ENCODE measurements around the gene PRKAG3.

The PRKAG3 gene

DNA sequence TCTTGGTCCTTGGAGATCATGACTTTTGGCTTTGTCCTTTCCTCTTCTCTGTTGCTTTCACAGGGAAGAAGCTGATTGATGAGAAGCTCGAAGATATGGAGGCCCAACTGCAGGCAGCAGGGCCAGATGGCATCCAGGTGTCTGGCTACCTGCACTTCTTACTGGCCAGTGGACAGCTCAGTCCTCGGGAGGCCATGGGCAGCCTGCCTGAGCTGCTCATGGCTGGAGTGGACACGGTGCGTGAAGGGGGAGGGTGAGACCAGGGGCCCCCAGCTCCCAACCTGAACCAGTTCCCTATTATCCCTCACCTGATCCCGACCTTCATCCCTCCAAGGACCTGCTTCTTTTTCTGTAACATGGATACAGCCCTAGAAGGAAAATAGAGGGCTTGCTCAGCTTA, 18.7 kb downstream of the PRKAG3 start:
- no peak for DNase-seq

DNA sequence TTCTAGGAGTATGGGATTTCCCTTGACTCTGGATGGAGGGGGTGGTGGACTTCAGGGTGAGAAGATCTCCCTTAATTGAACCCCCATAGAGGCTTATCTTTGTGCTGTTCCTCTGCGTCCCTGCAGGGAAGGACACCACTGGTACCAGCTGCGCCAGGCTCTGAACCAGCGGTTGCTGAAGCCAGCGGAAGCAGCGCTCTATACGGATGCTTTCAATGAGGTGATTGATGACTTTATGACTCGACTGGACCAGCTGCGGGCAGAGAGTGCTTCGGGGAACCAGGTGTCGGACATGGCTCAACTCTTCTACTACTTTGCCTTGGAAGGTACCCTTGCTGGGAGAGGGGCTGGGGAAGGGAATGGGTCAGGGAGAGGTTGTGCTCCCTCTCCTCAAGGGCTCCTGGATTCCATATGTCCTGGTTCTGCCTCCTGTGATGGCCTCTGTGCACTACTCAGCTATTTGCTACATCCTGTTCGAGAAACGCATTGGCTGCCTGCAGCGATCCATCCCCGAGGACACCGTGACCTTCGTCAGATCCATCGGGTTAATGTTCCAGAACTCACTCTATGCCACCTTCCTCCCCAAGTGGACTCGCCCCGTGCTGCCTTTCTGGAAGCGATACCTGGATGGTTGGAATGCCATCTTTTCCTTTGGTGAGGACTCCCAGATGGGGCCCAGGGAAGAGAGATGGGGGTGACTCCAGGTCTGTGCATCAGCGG, 19.3 kb downstream of the PRKAG3 start:
- DNase-seq, result no peak

DNA sequence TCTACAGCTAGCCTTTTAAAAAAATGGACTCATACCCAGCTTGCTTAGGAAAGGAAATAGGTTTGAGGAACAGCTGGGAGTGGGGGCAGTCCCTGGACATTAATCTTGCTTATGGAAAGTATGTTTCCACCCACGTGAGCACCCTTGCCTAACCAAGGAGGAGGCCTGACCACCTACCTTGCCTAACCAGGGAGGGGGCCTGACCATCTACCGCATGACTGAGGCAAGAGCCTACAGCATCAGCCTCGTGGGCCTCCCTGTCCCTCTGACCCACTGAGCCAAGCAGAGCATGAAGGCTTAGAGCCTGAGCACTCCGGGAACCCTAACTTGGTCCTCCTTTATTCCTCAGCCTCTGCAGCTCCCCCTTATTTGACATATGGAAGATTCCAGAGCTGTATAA, 20.2 kb downstream of the PRKAG3 start:
- no peak for DNase-seq

DNA sequence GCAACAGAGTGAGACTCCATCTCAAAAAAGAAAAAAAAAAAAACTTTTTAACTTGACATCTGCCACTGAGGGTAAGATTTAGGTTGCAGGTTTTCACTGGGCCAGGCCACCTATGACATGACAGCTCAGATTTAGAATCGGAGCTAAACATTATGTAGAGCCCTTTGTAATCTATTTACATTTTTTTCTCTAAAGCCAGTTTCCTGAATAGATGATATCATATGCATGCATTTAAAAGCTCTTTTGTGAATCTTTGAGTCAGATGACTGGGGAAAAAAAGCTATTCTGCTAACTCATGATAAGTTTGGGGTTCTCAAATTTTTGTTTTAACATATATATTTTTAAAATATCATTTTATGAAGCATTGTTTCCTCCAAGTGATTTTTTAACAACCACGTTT, 21.3 kb downstream of the PRKAG3 start:
- no peak for DNase-seq

DNA sequence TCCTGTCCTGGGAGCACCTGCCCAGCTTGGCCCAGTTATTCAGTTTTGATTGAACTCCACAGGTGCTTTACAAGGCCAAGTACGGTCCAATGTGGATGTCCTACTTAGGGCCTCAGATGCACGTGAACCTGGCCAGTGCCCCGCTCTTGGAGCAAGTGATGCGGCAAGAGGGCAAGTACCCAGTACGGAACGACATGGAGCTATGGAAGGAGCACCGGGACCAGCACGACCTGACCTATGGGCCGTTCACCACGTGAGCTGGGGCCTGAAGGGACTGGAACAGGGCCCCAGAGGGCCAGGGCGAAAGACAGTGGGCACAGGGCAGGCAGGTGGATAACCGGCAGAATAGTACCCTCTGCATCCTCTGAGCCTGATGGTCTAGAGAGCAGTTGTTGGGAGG, 22.1 kb downstream of the PRKAG3 start:
- no peak for DNase-seq

DNA sequence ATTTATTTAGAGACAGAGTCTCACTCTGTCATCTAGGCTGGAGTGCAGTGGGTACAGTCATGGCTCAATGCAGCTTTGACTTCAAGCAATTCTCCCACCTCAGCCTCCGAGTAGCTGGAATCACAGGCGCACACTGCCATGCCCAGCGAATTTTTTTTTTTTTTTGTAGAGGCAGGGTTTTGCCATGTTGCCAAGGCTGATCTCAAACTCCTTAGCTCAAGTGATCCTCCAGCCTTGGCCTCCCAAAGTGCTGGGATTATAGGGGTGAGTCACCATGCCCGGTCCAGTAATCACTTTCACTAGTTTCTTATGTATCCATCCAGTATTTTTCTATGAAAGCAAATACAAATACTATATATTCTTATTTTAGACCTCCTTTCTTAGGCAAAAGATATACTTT, 24.0 kb downstream of the PRKAG3 start:
- no peak for DNase-seq

DNA sequence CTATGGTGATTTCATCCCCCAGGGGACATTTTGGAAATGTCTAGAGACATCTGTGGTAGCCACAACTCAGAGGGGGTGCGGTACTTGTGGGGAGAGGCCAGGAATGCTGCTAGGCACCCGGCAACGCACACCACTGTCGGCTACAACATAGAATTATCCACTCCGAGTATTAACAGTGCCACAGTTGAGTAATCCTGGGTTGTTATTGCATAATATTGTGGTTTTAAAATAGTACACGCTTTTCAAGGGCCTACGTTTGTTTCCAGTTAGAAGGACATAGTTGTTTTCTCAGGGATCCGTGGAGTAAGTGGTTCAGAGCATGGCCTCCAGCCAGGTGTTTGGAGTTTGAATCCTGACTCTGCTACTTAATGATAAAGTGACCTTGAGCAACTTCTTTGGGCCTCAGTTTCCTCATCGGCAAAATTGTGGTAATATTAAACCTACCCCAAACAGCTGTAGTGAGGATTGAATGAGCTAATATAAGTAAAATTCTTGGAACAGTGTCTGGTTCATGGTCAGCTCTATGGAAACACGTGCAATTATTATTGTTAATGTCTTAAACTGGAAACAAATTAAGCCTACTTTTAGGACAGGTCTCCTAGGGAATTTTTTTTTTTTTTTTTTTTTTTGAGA, 25.1 kb downstream of the PRKAG3 start:
- DNase-seq, result peak; percentile 86

DNA sequence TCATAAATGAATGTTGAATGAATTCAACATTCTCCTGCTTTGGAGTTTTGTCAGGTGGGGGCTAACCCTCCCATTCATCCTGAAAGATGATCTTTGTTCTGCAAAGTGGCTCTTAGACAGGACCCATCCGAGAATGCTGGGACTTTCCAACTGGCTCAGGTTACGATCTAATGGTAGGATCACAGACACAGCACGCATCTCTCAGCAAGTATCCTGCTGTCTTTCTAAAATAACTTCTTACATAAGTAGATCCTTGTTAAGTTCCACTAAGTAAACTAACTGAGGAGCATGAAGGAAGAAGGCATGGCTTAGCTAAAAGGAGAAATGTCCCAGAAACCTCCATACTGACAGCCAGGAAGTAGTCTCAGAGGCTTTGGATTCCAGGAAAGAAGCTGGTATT, 26.0 kb downstream of the PRKAG3 start:
- no peak for DNase-seq

DNA sequence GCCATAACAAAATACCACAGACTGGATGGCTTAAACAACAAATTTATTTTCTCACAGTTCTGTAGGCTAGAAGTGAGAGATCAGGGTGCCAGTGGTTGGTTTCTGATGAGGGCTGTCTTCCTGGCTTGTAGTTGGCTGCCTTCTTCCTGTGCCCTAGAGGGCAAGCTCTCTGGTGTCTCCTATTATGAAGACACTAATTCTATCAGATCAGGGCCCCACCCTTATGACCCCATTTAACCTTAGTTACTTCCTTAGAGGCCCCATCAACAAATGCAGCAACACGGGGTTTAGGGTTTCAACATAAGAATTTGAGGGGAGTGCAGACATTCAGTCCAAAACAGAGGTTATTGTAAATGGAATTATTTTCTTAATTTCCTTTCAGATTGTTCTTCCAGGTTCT, 26.8 kb downstream of the PRKAG3 start:
- no peak for DNase-seq

DNA sequence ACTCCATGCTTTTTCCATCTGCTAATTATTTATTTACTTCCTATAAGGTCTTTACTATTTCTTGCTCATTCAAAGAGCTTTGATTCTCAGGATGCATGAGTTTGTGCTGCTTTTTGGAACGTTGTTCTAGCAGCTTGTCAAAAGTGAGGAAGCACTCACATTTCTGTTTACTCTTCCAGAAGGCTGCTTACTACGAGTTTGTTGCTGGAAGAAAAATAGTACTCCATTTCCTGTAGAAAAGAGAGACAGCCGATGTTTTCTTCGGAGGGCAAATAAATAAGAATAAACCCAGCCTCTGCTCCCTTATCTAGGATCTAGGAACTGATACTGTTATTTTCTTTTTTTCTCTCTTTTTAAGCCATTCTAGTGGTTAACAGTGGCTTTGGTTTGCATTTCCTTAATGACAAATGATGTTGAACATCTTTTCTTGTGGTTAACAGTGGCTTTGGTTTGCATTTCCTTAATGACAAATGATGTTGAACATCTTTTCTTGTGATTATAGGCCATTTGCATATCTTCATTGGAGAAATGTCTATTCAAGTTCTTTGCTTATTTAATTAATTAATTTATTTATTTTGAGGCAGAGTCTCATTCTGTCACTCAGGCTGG, 29.1 kb downstream of the PRKAG3 start:
- DNase-seq, result no peak

DNA sequence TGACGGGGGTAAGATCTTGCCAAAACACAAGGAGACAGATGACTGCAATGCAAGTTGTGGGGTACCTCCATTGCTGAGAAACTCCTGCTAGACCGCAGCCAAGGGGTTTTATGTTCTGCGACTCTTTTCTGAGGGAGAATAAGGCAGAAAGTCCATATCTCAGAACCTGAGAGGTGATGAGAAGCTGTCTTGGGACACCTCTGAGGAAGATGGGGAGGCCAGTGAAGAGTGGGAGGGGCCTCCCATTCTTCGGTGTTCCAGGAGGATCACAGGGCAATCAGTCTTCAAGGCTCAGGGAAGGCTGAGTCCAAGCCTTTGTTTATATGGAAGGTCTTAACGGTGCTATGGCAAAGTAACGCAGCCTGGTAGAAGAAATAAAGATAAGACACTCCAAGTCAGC, 31.6 kb downstream of the PRKAG3 start:
- no peak for DNase-seq

DNA sequence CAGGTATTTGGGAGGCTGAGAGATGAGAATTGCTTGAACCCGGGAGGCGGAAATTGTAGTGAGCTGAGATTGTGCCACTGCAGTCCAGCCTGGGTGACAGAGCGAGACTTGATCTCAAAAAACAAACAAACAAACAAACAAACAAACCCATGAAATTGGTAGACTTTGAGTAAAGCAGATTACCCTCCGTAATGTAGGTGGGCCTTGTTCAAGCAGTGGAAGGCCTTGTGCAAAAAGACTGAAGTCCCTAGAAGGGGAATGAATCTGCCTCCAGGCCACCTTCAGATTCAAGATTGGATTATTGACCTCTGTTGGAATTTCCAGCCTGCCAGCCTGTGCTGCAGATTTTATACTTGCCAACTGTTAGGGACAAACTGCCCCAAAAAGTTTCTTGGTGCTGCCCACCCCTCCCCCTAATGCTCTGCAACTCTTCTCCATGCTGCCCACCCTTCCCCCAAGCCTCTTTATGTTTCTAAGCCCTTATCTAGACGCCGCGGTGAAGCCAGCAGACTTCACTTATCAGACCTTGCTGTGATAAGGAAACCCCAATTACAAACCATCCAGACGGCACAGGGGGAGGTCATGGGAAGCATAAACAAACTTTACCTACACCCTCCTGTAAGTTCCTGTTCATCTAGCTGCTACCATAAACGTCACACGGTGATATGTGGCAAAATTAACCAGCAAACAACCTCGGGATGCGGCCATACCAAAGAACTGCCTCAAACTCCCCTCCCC, 32.7 kb downstream of the PRKAG3 start:
- DNase-seq, result no peak

DNA sequence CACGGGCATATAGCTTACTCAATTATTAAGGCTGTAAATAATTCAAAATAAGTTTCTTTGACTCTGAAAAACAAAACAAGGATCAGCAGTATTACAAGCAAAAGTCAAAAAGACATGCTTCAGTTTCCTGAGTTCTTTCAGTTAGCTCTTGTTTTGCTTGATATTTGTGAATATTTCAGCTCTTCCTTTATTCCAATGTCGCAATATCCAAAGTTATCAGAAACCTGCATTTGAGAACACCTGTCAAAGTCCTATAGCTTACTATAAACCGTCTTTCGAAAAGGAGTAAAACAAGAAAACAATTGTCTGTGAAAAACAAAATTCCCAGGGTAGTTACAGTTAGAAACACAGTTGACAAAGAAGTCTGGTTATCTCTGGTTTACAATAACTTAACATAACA, 34.9 kb downstream of the PRKAG3 start:
- DNase-seq, result no peak

DNA sequence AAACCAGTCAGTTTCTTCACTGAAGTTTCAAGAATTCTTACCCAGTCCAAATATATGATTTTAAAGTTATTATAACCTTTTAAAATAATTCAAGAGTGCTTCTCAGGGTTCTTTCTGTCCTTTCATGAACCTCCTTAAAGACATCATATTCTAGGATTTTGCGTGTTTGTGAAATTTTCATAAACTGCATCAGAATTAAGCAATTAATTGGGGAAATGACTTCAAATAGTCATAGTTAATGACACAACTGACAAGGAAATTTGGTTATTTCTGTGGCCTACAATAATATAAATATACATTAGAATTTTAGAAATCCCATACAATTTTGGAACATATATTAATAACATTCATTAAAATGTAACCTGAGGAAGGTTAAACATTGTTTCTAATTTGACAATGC, 39.2 kb downstream of the PRKAG3 start:
- no peak for DNase-seq

DNA sequence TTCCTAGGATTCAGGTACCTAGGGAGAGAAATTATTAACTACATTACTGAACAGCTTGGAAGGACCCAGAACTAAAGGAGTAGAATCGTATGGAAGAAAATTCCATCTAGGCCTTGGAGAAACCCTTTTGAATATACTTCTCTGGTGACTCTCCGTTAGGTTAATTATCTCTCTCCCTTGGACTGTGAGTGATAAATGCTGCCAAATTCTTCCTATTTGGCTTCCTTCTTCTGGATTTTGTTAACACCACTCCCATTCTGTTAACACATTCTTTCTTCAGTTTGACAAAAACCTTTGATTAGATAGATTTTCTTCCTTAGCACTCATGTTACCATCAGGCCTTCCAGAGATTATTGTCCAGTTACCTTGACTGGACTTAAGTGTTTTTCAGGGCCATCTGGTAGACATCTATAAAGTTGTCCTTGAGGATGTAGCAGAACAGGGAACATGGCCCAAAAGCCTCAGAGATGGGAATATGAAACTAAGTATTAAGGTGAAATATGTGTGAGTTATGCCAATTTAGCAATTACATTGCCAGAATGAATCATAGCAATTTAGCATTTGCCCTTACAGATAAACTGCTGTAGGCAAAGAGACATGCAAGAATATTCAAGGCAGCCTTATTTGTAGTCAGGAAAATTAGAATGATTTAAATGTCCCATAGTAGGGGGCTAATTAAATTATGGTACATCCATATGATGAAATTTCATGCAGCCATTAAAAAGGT, 42.9 kb downstream of the PRKAG3 start:
- no peak for DNase-seq

DNA sequence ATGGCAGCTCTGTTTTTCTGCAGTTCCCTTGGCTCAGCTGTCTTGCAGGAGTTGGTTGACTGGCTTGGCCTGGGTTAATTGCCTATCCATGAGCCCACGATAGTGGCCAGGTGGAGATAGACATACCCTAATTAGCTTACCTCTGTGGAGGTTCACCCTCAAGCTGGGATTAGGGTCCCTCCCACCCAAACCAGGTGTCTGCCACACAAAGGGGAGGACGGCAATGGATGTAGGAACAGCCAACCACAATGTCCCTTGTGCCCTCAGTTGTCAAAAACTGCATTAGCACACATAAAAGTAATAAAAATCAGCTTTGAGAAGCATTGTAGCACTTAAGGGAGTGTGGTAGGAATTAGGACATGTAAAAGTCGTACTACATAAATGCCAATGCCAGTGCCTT, 45.5 kb downstream of the PRKAG3 start:
- no peak for DNase-seq

DNA sequence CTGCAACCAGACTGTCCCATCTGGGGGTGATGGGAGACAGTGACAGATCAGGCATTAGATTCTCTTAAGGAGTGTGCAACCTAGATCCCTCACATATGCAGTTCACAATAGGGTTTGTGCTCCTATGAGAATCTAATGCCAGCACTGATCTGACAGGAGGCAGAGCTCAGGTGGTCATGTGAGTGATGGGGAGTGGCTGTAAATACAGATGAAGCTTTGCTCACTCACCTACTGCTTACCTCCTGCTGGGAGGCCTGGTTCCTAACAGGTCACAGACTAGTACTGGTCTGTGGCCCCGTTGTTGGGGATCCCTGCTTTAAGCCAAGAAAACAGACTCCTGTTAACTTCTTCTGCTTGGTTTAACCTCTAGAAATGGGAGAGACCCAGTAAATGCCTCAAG, 46.5 kb downstream of the PRKAG3 start:
- no peak for DNase-seq

DNA sequence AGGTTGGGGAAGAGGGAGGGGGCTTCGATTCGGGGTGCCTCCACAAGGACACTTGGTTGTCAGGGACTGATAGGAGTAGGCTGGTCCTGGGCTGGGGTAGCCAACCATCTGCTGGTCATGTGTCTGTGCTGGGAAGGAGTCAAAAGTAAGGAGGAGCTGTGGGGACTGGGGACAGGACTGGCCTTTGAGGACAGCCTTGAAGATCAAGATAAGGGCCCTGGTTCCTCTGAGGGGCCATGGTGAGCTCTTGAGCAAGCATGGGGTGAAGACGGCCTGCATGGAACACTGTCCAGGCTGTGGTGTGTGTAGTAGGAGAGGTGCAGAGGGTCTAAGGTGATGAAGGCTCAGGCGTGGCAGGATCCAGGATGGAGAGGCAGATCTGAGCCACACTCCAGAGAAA, 47.9 kb downstream of the PRKAG3 start:
- no peak for DNase-seq

DNA sequence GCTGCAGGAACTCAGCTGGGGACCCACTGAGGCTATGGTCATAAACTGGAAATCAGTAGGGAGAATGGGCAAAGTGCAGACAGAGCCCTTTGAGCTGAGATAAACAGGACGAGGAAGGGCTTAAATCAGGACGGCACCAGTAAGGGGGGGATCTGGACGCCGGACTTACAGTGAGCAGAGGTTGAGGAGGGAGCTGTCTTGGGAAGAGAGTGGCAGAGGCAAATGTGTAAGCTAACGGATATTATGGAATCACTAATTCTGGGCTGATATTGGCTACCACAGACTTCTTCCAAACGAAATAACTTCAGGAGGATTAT, 49.1 kb downstream of the PRKAG3 start:
- DNase-seq, result no peak

DNA sequence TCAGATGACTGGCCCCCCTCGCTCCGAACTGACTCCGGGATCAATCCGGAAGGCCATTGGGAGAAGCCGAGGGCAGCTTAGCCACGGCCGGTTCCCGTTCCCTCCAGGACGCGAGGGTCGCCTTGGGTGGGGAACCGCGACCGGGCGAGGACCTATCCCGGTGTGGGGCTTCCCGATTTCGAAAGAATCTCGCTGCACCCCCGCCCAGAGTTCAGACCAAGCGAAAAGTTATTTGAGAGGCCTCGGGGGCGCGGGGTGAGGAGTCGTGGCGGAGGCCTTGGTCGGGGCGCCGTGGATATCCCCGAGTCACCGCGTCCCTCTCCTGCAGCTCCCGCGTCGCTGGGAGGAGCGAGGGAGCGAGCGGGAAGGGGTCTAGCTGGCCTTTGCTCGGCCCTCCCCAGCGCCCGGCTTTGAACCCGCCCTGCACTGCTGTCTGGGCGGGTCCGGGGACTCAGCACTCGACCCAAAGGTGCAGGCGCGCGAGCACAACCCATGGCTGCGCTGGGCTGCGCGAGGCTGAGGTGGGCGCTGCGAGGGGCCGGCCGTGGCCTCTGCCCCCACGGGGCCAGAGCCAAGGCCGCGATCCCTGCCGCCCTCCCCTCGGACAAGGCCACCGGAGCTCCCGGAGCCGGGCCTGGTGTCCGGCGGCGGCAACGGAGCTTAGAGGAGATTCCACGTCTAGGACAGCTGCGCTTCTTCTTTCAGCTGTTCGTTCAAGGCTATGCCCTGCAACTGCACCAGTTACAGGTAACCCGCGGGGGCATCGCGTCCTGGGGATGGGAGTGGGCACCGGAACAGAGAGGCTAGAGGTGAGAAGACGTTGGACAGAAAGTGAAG, 49.7 kb downstream of the PRKAG3 start, which contains the start of gene CYP27A1:
CYP27A1 (plus strand) TSS at position 457 of the 837 bp plus-strand sequence; CDS start at position 493, 36 bp downstream.
- DNase-seq, result peak; percentile 15

DNA sequence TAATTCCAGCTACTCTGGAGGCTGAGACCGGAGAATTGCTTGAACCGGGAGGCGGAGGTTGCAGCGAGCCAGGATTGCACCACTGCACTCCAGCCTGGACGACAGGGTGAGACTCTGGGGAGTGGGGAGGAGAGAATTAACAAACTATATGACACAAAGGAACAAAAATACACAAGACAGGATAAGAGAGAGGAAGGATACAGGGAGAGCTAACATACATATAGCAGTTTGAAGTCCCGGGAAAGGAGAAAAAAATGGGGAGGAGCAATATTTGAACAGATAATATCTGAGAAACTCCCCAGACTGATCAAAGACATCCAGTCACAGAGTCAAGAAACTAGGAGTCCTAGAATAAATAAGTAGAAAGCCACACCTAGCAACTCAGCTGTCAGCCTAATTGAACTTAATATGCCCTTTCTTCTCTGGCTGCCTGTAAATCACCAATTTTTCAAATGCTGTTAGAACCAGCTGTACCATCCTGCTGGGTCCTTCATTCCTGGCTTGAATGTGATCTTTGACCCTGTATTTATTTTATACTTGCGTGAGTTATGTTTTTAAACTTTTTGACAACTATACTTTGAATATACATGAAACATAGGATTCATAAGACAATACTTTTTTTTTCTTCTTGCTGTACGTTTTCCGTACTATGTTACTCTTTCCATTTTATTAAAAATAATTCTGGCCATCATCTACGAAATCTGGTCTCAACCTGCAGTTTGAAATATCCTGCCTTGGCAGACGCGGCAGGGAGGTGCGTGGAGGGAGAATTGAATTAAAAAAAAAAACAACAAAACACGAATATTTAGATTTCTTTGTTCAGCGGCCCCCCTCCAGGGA, 50.5 kb downstream of the PRKAG3 start:
- DNase-seq, result no peak
